Mucosa of descending colon (tissue), 3 donors: ENCODE measurements around the gene KBTBD3. TPM values are rescaled to one million over a fixed set of nuclear protein-coding genes. Genes with fewer than 3 reads are reported as not detected.

ENCODE experiments used
- ATAC-seq: fragments of 200-7000 bp; cut with Tn5 transposase; one replicate; pipeline ENCODE4 v1.9.1; 2020; ENCODE audit warnings: mild to moderate bottlenecking, moderate library complexity
- DNase-seq, 3 donors: peaks; one replicate each; pipeline ENCODE4 v3.0.0-alpha.2; 2020
- H3K36me3 ChIP-seq: fragments of 200-600 bp; one replicate; pipeline ENCODE4 v1.8.0; 2021; ENCODE audit warnings: low read depth, mild to moderate bottlenecking
- H3K4me1 ChIP-seq: fragments of 200-600 bp; one replicate; pipeline ENCODE4 v1.8.0; 2021; ENCODE audit warnings: low read depth, mild to moderate bottlenecking
- H3K4me3 ChIP-seq: fragments of 200-600 bp; one replicate; pipeline ENCODE4 v1.8.0; 2021; ENCODE audit warnings: mild to moderate bottlenecking
- H3K9me3 ChIP-seq: fragments of 200-600 bp; one replicate; pipeline ENCODE4 v1.8.0; 2021; ENCODE audit warnings: mild to moderate bottlenecking
- intact Hi-C, 2 donors: fragments of 100-400 bp; cut with DNase I in 1 of 2; cut with micrococcal nuclease in 1 of 2; formaldehyde crosslinking; loops; one replicate each; pipeline versions ENCODE4 v1.11.0 to v1.11.1; 2022; cut with DNase I, micrococcal nuclease
- total RNA-seq, 3 donors: library from RNA; stranded (reverse); fragmentation: NEBNext Ultra II Directional in 2 of 3; extraction: Animal tissue kit (Norgen Biotek cat#: 25700) in 2 of 3; gene quantifications; one replicate each; pipeline versions ENCODE4 v1.2.1 to v1.2.4, GENCODE V29; 2021 to 2023
- TF ChIP-seq, protein P1 (sequence below): fragments of 200-600 bp; IDR thresholded peaks from one replicate; pipeline ENCODE4 v1.8.0; 2022; ENCODE audit warnings: antibody characterized with exemption, mild to moderate bottlenecking
- donor health status: DM: no; HTN: no; CAD: no; lungs with moderate emphysema.
- donor health status: DM: no; HTN: no; CAD: no.
- donor health status: DM: no; HTN: yes; CAD: no.

KBTBD3 gene
- total RNA-seq, 3 donors from 2014 or later: 5.2 to 13.5 (median 8.8) TPM

- Histone ChIP-seq H3K9me3 (no peaks in the 10 kb centered on the region), H3K4me1 (no peaks in the 10 kb centered on the region), H3K4me3 (no peak overlapping the region), H3K36me3 (no peaks in the 10 kb centered on the region)
- TF ChIP-seq, protein P1, sequence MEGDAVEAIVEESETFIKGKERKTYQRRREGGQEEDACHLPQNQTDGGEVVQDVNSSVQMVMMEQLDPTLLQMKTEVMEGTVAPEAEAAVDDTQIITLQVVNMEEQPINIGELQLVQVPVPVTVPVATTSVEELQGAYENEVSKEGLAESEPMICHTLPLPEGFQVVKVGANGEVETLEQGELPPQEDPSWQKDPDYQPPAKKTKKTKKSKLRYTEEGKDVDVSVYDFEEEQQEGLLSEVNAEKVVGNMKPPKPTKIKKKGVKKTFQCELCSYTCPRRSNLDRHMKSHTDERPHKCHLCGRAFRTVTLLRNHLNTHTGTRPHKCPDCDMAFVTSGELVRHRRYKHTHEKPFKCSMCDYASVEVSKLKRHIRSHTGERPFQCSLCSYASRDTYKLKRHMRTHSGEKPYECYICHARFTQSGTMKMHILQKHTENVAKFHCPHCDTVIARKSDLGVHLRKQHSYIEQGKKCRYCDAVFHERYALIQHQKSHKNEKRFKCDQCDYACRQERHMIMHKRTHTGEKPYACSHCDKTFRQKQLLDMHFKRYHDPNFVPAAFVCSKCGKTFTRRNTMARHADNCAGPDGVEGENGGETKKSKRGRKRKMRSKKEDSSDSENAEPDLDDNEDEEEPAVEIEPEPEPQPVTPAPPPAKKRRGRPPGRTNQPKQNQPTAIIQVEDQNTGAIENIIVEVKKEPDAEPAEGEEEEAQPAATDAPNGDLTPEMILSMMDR: no peak
- intact Hi-C loops: loop anchor here in 1 of 2 donors (10.0 kb wide), 1 partner anchor 48 kb away; the partner anchor contains the start of gene MSANTD4
- DNase-seq (no peak), ATAC-seq (no peak)
Measured at GRCh38 chr11:106072804-106073203, 4.3 kb downstream of the KBTBD3 start.

DNA sequence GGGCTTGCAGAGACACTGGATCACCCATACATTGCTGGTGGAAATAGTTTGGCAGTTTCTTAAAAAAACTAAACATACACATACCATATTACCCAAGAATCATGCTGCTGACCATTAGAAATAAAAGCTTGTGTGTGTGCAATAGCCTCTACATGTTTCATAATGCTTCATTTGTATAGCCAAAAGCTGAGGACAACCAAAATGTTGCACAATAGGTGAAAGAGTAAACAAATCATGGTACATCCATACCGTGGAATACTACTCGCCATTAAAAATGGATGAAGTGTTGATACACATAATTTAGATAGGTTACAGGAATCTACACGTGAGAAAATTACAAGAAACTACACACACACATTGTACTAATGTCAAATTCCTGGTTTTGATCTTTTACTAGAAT is 6.5 kb downstream of the KBTBD3 start:
- intact Hi-C loops: loop anchor here in 1 of 2 donors (10.0 kb wide), 1 partner anchor 46 kb away; the partner anchor contains the start of gene MSANTD4
- no peaks in the 10 kb centered on the region for H3K36me3 ChIP-seq
- no peak for DNase-seq
- TF ChIP-seq, protein P1: no peak
- H3K4me1 ChIP-seq: no peaks in the 10 kb centered on the region
- no peak overlapping the region for H3K4me3 ChIP-seq
- no peak for ATAC-seq
- H3K9me3 ChIP-seq: no peaks in the 10 kb centered on the region

DNA sequence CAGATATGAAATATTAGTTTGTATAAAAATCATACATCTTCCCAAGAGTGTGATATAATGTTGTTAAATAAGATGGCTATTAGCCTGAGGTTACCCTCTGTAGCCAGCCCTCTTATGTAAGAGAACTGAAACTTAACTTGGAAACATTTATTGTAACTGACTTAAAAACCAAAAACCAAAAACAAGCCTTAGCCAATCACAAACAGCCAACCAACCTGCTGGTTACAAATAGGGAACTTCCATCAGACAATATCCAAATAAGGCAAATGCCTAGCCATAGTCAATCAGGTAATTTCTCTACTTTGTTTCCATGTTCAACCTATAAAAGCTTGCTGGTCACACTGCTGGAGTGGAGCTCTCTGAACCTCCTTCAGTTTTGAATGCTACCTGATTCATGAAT is 14.1 kb downstream of the KBTBD3 start:
- DNase-seq: no peak
- TF ChIP-seq, protein P1: no peak
- Histone ChIP-seq H3K4me3 (no peak overlapping the region), H3K36me3 (no peaks in the 10 kb centered on the region), H3K9me3 (no peaks in the 10 kb centered on the region), H3K4me1 (no peaks in the 10 kb centered on the region)
- no peak for ATAC-seq
- intact Hi-C loops: no loop called here

DNA sequence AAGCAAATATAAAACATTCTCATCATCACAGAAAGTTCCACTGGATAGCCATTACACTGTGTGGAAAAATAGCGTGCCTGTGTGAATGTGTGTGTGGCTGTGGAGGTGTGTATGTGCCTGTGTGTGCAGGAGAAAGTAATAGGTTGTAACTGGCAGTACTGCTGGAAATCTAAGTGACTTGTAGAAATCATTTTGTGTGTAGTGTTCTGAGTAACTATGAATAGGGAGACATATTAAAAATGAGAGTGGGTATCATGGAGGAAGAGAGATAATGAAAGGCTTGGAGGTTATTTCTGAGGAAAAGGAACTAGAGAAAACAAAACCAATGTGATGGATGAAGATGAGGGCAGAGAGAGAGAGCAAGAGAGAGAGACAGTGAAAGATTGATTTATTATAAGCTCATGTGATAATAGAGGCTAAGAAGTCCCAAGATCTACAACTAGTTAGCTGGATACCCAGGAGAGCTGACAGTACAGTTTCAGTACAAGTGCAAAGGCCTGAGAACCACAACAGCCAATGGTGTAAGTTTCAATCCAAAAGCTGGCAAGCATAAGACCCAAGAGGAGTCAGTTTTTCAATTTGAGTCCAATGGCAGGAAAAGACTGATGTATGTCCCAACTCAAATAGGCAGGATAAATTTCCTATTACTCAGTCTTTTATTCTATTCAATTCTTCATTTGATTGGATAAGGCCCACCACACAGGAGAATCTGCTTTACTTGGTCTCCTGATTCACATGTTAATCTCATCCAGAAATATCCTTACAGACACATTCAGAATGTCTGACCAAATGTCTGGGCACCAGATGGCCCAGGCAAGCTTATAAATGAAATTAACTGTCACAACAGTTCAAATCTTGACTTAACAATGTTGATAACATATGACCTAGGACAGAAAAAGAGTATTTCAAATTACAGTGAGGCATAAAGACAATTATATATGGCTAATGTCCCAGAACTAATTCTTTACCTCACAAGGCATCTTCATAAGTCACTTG is 14.9 kb downstream of the KBTBD3 start:
- Histone ChIP-seq H3K4me1 (no peaks in the 10 kb centered on the region), H3K36me3 (no peaks in the 10 kb centered on the region), H3K9me3 (no peaks in the 10 kb centered on the region), H3K4me3 (no peak overlapping the region)
- ATAC-seq (no peak), DNase-seq (no peak)
- TF ChIP-seq, protein P1: no peak
- intact Hi-C loops: no loop called here

DNA sequence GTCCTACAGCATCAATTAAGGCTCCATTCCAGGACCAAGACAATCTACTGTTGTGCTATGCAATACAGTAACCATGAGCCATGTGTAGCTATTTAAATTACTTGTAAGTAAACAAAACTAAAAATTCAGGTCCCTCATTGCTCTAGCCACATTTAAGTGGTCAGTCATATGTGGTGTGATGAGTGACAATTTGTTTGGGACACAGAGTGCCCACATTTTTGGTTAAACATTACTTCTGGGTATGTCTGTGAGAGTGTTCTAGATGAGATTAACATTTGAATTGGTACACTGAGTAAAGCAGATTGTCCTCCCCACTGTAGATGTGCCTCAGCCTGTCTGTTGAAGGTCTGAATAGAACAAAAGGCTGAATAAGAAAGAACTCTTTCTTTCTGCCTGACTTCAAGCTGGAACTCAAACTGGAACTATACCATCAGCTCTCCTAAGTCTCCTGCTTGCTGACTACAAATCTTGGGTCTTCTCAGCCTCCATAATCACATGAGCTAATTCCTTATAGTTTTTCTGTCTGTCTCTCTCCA is 15.8 kb downstream of the KBTBD3 start:
- Histone ChIP-seq H3K9me3 (no peaks in the 10 kb centered on the region), H3K4me1 (no peaks in the 10 kb centered on the region), H3K4me3 (no peak overlapping the region), H3K36me3 (no peaks in the 10 kb centered on the region)
- TF ChIP-seq, protein P1: no peak
- no peak for ATAC-seq
- intact Hi-C loops: no loop called here
- no peak for DNase-seq
